ENCODE data around the gene SLC6A19. TPM values are rescaled to one million over a fixed set of nuclear protein-coding genes. Genes with fewer than 3 reads are reported as not detected.

The SLC6A19 gene
- total and polyA plus RNA-seq, 12 donors = under 0.01 TPM; not detected in 11

DNA sequence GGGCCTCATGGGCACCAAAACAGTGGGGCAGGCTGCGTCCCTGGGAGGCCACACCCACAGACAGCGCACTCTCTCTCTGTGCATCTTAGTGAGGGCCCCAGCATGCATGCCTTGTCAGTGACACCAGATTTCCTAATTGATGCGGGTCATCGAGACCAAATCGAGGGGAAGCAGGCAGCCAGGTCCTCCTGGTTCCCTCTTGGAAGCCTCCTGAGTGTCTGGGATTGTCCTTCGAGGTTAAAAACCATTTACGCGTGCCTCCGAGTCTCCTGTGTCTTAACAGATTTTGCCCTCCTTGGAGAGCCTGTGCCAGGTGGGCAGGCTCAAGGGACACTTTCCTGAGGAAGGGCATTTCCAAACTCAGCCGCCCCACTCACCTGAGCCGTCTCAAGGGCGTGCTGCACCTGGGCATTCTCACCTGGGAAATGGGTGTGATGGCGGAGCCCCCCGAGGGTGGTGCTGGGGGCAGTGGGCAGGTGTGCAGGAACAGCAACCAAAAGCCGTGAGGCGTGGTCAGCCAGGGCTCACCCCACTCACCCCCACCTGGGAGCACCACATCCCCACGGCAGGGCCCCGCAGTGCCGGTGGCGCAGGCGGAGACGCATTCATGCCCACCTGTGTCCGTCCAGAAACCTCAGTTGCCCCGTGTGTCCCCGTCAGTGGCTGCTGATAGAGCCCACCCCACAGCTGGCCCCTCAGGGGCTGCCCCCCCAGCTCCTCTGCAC, 2.7 kb downstream of the SLC6A19 start:
- TF ChIP-seq POLR2A (IDR thresholded peaks at IDR 0.05) = no peak
- TF ChIP-seq, protein P1, sequence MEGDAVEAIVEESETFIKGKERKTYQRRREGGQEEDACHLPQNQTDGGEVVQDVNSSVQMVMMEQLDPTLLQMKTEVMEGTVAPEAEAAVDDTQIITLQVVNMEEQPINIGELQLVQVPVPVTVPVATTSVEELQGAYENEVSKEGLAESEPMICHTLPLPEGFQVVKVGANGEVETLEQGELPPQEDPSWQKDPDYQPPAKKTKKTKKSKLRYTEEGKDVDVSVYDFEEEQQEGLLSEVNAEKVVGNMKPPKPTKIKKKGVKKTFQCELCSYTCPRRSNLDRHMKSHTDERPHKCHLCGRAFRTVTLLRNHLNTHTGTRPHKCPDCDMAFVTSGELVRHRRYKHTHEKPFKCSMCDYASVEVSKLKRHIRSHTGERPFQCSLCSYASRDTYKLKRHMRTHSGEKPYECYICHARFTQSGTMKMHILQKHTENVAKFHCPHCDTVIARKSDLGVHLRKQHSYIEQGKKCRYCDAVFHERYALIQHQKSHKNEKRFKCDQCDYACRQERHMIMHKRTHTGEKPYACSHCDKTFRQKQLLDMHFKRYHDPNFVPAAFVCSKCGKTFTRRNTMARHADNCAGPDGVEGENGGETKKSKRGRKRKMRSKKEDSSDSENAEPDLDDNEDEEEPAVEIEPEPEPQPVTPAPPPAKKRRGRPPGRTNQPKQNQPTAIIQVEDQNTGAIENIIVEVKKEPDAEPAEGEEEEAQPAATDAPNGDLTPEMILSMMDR (IDR thresholded peaks at IDR 0.05) = no peak
- no peaks in the 10 kb centered on the region for H3K9me3 ChIP-seq (replicated peaks in 1 of 3)
- H3K4me1 ChIP-seq (replicated peaks in 1 of 2) = no peaks in the 10 kb centered on the region
- H3K27ac ChIP-seq = no peak overlapping the region
- no peaks in the 10 kb centered on the region for H3K36me3 ChIP-seq (replicated peaks in 1 of 2)
- DNase-seq = no peak
- H3K4me3 ChIP-seq = no peak overlapping the region
- intact Hi-C loops (cut with DNase I) = no loop called here
- WGBS, 4 donors = 74 to 83% (median 78%) methylated on average over 10 to 25 of the region's 25 CpGs
- no peaks in the 10 kb centered on the region for H3K27me3 ChIP-seq

DNA sequence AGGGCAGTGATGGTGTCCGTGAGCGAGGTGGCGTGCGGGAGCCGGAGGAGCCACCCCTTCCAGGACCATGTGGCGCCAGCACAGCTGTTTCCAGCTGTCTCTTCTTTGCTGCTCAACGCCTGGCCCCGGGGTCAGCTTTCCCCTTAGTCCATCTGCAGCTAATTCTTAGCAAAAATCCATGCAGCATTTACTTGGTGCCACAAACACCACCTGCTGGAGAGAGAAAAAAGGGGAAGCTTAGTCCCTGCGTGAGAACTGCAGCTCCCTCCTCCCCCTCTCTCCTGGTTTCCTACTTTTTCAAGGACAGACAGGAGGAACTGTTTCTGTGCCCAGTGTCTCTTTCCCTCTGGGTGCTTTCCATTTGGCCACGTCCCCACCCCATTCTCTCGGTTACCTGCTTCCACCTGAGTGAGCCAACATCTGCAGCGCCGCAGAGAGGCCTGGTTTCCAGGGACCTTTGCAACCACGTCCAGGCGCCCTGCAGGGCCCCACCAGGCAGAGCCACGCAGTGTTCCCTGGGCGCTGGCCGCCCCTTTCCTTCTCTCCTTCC, 3.4 kb downstream of the SLC6A19 start:
- TF ChIP-seq, protein P1 (IDR thresholded peaks at IDR 0.05) = no peak
- TF ChIP-seq POLR2A (IDR thresholded peaks at IDR 0.05) = no peak
- Histone ChIP-seq H3K4me1 (replicated peaks in 1 of 2) (no peaks in the 10 kb centered on the region), H3K4me3 (no peak overlapping the region), H3K36me3 (replicated peaks in 1 of 2) (no peaks in the 10 kb centered on the region), H3K27me3 (no peaks in the 10 kb centered on the region), H3K9me3 (replicated peaks in 1 of 3) (no peaks in the 10 kb centered on the region), H3K27ac (no peak overlapping the region)
- DNase-seq = no peak
- intact Hi-C loops (cut with DNase I) = no loop called here
- WGBS, 4 donors = 25 to 48% (median 31%) methylated on average over 14 to 18 of the region's 18 CpGs

DNA sequence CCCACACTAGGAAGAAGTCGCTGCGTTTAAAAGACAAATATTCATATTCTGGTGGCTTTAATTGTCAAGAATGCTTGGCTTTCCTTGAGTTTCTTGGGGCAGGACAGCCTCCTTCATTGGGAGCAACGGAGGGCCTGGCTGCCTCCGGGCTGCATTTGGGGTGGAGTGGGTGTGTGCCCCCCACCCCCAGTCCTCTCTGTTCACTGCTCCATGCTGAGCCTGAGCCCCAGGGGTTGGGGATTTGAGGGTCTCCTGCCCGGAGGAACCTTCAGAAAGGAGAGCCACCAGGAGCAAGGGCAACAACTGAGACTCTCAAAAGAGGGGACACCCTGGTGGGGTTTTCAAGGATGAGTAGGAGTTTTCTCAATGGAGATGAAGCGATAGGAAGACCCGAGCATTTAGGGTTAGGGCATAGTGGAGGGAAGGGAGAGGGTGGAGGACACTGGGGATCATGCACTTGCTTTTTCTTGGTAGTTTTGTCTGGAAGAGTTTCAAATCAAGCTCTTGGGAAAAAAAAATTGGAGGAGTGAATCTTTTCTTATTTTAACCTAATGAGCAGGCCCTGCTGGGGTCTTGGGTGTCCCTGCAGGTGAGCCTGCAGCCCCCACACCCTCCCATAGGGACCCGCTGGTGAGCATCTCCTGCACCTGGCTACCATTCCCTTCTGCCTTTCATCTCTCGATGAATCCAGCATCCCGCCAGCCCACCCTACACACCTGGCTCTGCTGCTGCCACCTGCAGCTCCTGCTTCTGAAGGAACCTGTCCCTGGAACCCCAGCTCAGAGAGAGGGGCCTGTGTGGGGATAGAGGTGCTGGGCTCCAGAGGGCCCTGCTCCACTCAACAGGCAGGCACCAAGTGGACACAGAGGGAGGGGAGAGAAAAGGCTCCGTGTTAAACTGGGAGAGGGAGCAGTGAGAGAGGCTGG, 4.1 kb downstream of the SLC6A19 start:
- Histone ChIP-seq H3K4me3 (no peak overlapping the region), H3K27me3 (no peaks in the 10 kb centered on the region)
- DNase-seq = no peak

More for the DNA sequence above, 4.1 kb downstream of the SLC6A19 start:
- intact Hi-C loops (cut with DNase I) = no loop called here
- WGBS, 4 donors = 65 to 69% (median 69%) methylated on average over 9 to 11 of the region's 11 CpGs
- no peaks in the 10 kb centered on the region for H3K9me3 ChIP-seq (replicated peaks in 1 of 3)
- no peaks in the 10 kb centered on the region for H3K36me3 ChIP-seq (replicated peaks in 1 of 2)
- no peak overlapping the region for H3K27ac ChIP-seq
- no peak for TF ChIP-seq POLR2A (IDR thresholded peaks at IDR 0.05)
- TF ChIP-seq, protein P1 (IDR thresholded peaks at IDR 0.05) = no peak
- H3K4me1 ChIP-seq (replicated peaks in 1 of 2) = no peaks in the 10 kb centered on the region

All from adrenal gland (tissue), 12 donors.